DMS 273 treated with DMSO at 0.1 percent for 48 hours (cell line): ENCODE results near the gene TMA16.
"Not testable (repeated sequence)": the region's sequence is repeated elsewhere in the genome, so short reads cannot be mapped to it uniquely, and the experiment has no call there.

Source experiments
- DNase-seq: peaks from one replicate; lab custom pipeline; 2025; lab: John Stamatoyannopoulos, UW

The TMA16 gene

DNA sequence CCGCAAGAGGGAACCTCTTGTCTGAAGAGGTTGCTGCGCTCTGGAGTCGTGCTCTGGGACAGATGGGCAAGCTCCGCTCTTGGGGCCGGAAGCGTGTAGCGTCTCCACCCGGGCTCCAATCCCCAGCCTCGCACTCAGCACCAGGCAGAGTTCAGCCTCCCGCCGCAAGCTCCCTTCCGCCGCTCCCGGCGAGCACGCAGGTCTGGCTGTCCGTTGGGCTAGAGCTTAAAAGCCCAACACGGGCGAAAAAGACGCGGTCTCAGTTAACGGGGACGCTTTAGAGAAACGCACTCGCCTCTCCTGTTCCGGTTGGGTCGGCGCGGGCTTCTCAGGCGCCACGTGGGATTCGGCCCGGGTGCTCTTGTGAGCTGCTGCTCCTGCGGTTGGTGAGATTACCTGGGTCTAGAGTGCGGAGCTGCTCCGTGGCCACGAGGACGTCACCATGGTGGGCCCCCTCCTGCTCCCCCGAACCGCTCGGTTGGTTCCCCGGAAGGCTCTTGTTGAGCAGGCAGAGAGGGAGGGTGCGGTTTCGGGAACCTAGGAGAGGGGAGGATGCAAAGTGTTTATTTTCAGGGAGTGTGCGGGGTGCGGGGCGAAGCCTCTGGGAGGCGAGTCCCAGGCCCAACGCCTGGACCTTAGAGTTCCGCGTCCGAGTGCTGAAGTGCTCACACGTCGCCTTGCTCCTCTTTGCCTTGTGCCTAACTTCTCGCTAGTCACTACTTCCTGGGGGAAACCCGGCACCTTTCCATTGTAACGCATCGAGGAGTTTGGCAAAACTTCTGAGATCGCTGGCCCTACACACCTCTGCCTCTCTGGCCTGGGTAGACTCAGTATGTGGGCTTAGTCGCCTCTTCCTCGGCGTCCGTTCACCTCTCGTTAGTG lies at the start of gene TMA16:
TSS of gene TMA16 (plus strand) at position 331 of the 882 bp plus-strand sequence. CDS start at position 443, 112 bp downstream.
- peak; percentile 78 for DNase-seq

DNA sequence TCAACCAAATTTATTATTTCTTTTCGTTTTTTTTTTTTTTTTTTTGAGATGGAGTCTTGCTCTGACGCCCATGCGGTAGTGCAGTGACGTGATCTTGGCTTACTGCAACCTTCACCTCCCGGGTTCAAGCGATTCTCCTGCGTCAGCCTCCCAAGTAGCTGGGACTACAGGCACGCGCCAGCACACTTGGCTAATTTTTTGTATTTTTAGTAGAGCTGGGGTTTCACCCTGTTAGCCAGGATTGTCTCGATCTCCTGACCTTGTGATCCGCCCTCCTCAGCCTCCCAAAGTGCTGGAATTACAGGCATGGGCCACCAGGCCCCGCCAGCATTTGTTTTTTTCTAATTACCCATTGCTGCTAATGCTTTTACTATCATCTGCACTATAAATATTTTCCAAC lies 47.5 kb upstream of the TMA16 start:
- DNase-seq, result not testable (repeated sequence)

DNA sequence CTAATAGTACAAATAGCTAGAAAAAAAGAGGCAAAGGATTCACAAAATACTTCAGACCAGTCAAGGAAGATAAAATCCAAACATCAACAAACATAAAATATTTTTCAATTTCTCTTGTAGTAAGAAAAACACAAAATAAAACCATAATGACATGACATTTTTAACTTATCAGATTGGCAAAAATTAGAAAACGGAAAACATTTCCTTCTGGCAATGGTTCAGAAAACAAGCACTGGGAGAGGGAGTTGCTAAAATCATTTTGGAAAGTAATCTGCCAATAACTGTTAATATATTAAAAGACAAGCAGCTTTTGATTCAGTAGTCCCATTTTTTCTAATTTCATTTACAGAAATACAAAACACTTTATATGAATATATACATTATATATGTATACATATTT lies 47.0 kb upstream of the TMA16 start:
- DNase-seq, result no peak

DNA sequence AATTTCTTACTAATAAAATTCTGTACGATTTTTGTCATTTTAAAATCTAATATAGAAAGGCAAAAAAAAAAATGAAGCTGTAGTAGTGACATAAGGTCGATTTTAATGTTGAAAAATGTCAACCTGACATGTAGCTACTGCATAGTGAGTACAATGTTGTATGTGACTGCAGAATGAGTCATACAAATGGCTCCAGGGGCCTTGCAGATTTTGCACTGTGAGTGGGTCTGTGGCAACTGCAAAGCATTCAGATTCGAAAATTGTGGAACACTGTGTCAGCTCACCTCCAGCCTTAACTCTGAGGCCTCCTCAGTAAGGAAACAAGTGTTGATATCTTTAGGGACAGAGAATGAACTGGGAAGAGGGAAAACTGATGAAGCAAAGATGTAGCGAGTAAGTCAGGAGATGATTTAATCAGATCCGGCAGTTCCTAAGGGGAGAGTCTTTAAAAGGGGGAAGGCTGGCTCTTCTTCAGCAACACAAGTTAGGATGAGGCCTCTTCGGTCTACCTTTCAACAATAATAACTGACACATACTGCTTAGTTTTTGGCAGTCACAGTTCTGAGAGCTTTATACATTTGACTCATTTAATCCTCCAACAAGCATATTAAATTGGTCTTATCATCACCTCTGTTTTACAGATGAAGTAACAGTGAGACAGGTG lies 45.8 kb upstream of the TMA16 start:
- no peak for DNase-seq

DNA sequence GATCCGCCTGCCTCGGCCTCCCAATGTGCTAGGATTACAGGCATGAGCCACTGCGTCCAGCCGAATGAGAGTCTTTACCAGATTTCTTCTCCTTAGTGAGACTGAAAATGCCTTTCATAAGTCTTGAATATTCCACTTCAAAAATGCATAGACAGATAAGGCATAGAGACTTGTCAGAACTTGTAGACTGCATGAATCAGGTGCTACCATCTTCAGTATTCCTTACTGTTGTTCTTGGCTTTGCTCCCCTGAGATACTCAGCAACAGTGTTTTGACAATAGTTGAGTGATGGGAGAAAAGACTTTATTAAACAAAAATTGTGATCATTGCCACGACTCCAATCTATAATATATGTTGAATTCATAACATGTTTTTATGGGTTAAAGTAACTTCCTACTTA lies 31.9 kb upstream of the TMA16 start:
- no peak for DNase-seq

GRCh38 chr4:163467082-163467770 lies 27.3 kb upstream of the TMA16 start:
- DNase-seq, result no peak

DNA sequence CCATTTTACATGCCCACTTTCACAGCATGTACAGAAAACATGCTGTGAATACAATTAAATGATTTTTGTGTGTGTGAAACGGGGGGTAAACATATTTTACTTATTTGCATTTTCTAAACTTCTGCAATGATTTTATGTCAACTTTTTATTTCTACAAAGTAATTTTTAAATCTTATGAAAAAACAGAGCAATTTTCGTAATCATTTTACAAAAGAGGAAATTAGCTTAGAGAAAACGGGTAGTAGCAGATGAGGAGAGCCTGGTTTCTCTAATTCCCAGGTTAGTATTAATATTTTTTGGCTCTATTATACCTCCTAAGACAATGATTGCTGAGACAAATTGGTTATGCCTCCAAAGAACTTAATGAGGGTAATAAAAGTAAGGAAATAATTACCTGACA lies 24.1 kb upstream of the TMA16 start:
- DNase-seq, result no peak

DNA sequence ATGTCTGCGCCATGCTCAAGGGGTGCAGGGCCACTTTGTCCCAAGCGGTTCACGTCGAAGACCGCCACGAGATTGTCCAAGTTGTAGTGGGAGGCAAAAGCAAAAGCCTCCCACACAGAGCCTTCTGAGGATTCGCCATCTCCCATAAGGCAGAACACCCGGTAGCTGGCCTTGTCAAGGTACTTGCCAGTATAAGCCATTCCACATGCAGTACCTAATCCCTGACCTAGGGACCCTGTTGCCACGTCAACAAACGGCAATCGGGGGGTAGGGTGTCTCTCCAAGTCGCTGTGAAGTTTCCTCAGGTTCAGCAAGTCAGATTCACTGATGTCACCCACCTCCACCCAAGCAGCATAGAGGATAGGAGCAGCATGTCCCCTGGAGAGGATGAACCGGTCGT lies 21.4 kb upstream of the TMA16 start:
- no peak for DNase-seq

GRCh38 chr4:163473576-163473975 lies 20.9 kb upstream of the TMA16 start, which contains the start of gene TKTL2:
Gene TKTL2, minus strand, starts transcription at chr4:163473754. Its CDS starts 20 bp downstream, at chr4:163473734.
- DNase-seq, result no peak

- DNase-seq, result no peak
Observed at GRCh38 chr4:163474027-163474426, 20.5 kb upstream of the TMA16 start.

- no peak for DNase-seq
Observed at GRCh38 chr4:163476761-163477438, 17.6 kb upstream of the TMA16 start.

DNA sequence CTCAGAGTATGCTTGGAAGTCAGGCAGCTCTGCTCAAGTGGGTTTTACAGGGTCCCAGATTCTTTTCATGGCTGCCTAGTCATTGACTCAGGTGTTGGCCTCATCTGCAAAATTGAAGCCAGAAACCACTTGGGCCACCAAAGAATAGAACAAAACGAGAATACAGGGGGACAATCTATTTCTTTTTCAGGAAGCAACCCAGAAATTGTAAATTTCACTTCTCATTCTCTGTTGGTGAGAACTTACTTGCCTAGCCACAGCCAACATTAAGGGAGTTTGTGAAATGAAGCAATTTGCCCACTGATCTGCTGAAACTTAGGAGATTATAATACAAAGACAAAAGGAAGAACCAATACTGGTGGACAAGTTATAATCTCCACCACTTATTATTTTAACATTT lies 12.3 kb upstream of the TMA16 start:
- DNase-seq, result no peak

GRCh38 chr4:163484906-163485305 lies 9.6 kb upstream of the TMA16 start:
- DNase-seq, result peak; percentile 1

- DNase-seq, result no peak
Observed at GRCh38 chr4:163485589-163485988, 8.9 kb upstream of the TMA16 start.

GRCh38 chr4:163486321-163486720 lies 8.2 kb upstream of the TMA16 start:
- no peak for DNase-seq

GRCh38 chr4:163489929-163490328 lies 4.6 kb upstream of the TMA16 start:
- no peak for DNase-seq

DNA sequence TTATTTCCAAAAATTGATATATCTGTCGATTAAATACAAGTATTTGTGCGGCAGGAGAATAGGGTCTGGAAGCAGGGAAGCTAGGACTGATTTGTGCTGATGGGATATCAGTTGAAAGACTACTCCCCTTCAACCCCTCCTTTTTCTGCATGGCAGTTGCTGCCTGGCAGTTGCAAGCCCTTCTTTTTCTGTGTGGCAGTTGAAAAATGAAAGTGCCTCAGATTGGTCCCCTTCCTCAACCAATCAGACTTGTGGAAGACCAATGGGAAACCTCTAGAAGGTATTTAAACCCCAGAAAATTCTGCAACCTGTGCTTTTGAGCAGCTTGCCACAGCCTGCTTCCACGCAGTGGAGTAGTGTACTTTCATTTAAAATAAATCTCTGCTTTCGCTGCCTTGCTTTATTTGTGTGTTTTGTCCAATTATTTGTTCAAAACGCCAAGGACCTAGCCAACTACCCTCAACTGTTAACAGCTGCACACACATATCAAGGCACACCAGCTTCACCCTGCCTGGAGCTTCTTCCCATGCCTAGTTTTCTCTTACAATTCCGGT lies 1.5 kb upstream of the TMA16 start:
- no peak for DNase-seq

GRCh38 chr4:163493643-163494359 lies 689 bp upstream of the TMA16 start:
- no peak for DNase-seq

GRCh38 chr4:163495900-163496299 lies 1.4 kb downstream of the TMA16 start:
- no peak for DNase-seq

- no peak for DNase-seq
Observed at GRCh38 chr4:163500586-163500985, 6.1 kb downstream of the TMA16 start.

DNA sequence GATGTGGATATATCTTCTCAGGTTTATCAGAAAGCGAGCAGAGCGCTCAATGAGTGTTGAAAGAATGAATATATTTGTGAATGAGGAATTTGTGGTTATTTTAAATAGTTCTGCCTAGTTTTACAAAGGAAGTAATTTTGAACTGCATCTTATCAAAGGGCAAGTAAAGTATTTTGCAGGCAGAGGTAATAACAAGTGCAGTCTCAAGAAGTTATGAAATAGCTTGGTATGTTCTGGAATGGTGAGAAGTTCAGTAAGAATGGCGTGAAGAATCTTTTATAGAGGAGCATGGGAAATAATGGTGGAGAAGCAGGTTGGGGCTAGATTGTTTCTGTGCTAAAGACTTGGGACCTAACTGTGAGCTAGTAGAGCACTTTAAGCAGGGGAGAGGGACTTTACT lies 10.9 kb downstream of the TMA16 start:
- DNase-seq, result no peak
